CD4-positive, alpha-beta T cell treated with Interleukin-17A for 1 hour (primary cell): ENCODE data around the gene ATG7.
"Not testable (repeated sequence)": the region's sequence is repeated elsewhere in the genome, so short reads cannot be mapped to it uniquely, and the experiment has no call there.

ENCODE experiments used
- DNase-seq: peaks from one replicate; pipeline ENCODE4 v3.0.0-alpha.2; 2020

ATG7 gene

DNA sequence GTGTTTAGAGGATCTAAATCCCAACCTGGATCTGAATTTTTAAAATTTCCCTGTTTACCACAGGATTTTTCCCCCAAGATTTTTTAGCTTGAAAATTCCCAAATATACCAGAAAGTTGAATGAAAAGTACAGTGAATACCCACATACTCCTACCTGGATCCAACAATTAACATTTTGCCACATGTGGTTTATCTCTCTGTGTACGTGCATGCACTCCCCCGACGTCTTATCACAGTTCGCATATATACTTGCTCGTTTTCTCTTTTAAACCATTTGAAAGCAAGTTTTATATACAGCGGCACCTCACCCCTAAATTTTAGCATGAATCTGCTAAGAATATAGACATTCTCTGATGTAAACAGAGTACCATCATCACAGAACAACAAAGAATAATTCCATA lies 165.3 kb downstream of the ATG7 start:
- no peak for DNase-seq

DNA sequence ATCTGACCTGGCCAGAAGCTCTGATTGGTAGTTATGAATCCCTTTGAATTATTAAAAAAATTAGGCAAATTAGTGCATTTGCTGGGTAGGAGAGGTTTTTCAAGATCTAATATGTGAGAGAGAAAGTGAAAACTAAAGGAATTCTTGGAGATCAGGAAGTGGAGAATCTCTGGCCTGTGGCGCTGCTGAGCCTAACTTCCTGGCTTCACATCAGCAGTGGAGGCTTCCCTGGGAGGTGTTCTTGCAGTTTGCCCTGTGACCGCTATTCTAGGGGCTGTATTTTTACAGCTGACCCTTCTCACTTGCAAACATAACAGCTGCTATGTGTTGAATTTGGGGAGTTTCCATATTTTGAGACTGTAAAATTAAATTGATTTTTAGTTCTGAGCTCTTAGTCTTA lies 166.4 kb downstream of the ATG7 start:
- no peak for DNase-seq

DNA sequence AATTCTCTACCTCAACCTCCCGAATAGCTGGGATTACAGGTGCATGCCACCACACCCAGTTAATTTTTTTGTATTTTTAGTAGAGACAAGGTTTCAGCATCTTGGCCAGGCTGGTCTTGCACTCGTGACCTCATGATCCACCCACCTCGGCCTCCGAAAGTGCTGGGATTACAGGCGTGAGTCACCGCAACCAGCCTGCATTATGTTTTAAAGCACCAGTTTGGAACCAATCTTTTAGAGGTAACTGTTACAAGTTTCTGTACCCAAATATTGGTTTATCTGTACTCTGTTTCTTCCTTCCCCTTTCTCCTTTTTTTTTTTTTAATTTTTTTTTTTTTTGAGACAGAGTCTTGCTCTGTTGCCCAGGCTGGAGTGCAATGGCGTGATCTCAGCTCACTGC lies 169.1 kb downstream of the ATG7 start:
- not testable (repeated sequence) for DNase-seq

DNA sequence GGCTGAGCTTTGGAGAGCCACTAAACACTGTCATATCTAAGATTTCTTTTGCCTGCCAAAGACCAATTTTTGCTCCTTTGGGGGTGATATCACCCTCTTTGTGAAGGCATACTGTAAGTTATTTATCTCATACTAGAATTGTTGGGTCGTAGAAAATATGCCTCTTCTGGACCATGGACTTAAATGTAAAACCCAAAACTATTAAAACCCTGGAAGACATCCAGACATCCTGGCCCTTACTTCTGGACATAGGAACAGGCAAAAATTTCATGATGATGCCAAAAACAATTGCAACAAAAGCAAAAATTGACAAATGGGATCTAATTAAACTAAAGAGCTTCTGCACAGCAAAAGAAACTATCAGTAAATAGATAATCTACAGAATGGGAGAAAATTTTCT lies 172.2 kb downstream of the ATG7 start:
- no peak for DNase-seq

DNA sequence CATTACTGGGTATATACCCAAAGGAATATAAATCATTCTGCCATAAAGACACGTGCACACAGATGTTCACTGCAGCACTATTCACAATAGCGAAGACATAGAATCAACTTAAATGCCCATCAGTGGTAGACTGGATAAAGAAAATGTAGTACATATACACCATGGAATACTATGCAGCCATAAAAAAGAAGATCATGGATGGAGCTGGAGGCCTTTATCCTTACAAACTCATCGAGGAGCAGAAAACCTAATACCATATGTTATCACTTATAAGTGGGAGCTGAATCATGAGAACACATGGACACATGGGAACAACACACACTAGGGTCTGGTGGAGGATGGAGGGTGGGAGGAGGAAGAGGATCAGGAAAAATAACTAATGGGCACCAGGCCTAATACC lies 173.0 kb downstream of the ATG7 start:
- not testable (repeated sequence) for DNase-seq

DNA sequence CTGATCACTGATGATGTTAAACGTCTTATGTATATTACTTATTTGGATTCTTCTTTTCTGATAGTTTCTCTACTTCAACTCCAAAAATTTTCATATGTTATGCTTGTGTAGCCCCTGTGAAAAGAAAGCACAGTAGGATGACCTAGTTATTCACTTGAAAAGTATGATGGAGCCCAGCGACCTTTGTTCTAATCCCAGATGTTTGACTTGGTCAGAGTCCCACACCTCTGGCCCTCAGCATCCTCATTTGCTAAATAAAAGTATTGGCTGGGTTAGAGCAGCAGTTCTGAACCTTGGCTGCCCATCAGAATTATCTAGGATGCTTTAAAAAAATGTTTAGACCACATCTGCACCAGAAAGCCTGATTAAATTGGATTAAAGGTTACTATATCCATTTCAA lies 173.7 kb downstream of the ATG7 start:
- DNase-seq: no peak

DNA sequence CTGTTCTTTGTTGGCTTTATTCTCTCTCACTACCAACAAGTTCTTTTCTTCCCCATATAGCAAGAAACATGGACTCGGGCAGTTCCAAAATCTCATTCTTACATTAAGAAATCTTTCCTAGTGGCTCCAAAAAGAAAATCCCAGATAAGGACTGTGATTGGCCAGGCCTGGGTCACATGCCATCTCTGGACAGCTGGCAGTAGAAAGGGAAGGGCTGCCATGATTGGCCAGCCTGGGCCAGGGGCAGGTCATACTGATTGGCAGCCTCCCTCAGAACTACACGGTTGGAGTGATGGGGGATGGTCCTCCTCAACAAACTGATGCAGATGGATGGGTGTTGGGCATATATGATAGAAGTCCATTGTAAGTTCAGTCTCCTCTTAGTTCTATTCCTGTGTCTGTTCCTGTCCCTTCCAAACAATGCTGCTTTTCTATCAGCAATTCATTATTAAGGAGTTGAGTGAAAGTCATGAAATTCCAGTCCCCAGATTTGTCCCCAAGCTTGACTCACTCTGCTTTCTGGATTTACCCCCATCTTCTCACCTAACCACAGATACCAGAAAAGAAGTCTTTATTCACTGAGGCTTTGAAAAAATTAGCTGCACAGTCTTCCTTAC lies 175.5 kb downstream of the ATG7 start:
- no peak for DNase-seq

DNA sequence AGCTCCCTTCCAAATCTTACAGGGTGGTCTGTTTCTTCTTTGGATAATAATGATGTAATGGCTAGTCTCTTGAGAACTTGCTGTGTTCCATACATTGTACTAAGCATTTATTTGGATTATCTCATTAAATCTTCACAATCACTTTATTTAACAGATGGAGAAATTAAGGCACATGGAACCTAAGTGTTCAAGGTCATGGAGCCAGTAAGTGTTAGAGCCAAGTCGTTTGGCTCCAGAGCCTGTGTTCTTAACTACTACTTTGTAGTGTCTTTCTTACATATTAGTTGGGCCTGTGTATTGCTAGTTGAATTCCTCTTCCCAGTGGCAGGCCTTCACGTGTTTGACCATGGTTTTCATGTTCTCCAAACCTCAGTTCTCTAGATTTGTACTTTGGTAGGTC lies 177.8 kb downstream of the ATG7 start:
- no peak for DNase-seq

DNA sequence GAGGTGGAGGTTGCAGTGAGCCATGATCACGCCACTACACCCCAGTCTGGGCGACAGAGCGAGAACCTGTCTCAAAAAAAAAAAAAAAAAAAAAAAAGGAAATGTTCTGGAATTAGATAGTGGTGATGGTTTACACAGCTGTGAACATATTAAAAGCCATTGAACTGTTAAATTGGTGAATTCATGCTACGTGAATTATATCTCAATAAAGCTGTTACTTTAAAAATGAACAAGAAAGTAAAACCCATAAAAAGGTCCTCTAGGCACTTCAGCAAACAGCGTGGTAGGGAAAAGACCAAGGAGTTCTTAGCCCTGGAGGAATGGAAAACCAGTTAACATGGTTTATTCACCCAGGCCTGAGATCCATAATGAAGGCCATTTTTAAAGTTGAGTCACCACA lies 180.1 kb downstream of the ATG7 start:
- DNase-seq: no peak

DNA sequence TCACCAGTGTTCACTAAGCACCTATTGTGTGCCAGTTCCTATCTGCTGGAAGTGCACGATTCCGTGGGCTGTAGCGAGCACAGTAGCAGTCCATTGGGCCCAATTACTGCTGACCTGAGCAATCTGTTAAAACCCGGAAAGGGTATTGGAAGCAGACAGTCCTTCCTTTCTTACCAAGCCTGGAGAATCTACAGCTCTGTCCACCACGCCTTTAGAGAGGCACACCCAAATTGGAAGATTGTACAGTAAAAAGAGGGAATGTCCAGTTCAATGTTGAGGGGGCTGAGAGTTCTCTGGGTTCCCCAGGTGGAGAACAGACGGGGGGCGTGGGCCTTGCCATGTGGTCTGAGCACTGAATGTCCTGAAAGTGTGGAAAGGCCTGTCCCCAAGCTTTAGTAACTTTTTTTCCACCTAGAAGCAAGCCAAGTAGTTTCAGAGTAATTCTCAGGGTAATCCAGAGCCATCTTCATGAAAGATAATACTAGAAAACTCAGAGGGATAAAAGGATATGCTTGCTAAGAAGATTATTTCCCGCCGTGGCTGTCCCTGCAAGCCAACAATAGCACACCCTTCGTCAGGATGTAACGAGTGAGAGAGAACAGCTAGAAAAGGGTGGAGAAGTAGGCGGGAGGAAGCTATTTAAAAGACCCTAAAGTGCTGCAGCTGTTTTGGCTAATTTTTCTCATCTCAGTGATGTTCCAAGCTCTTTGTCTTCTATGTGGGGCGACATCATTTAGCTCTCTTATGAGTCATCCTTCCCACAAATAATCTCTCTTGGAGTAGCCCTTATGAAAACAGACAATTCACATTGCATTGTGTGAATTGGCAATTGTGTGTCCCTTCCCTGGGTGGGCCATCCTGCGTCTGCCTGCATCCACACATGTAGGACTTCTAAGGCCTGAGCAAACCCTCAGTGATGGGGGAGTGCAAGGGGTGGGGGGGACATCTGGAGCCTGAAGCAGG lies 181.0 kb downstream of the ATG7 start:
- DNase-seq: no peak

DNA sequence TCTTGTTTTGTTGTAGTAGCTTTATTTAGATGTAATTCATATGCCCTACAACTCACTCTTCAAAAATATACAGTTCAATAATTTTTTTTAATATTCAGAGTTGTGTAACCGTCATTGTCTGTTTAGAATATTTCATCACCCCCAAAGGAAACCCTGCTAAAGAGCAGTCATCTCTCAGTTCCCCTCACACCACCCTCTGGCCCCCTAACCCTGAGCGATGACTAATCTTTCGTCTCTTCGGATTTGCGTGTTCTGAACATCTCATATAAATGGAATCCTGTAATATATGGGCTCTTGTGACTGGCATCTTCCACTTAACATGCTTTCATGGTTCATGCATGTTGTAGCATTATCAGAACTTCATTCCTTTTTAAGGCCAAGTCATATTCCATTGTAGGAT lies 183.8 kb downstream of the ATG7 start:
- no peak for DNase-seq

DNA sequence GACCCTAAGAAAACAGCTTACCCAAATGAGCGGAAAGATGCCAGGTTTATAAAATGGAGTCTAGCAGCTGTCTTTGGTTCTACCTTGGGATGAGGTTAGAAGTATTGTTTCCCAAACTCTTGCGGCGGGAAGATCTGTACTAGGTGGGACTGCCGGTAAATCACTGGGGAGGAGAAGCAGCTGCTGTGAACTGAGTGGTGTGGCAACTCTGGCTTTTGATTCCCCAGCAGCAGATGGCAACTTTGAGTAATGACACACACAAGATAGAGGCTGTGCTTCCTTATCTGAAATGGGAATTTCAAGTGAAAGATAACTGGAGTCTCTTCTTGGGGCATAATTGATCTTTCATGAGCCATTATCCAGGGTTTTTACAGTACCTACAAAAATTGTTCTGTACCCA lies 184.9 kb downstream of the ATG7 start:
- DNase-seq: no peak

DNA sequence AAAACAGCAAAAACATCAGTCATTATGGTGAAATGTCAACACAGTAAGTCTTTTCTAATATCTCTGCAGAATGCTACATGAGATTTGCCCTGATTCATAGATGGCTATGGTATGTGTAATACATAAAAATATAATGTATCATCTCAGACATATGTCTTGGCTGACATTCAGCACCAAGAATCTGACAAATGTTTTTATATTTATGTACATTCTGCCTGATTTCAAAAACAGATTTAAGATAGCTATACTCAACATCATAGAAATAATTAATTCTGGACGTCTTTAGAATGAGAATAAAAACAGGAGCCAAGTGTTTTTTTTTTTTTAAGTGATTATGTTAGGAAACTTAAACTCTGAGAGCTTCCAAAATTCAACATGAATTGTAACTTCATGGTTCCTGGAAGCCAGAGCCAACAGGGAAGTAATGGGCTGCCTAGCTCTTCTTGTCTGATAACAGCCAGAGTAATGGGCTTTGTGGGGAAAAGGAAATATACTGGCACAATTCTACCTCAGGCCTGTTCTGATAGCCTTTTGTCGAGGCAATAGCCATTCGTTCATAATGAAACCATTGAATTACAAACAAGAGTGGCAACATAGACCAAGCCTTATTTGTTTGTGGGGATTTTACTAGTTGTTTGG lies 187.1 kb downstream of the ATG7 start:
- DNase-seq: no peak

DNA sequence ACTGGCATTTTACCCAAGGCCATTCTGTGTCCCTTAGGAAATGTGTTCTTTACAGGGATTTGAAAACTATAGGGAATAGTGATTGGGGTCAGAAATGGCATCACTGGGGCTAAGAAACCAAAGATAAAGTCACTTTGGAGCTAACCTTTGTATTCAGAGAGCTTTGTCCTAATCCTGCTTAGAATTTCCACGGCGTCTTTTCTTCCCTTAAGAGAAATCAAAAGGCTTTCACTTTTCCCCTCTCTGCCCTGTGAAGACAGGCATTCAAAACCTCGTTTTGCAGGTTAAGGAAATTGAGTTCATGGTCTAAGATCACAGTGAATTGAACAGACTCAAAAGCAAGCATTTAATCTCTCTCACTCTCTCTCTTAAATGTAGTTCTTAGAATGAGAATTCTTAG lies 189.0 kb downstream of the ATG7 start:
- no peak for DNase-seq

DNA sequence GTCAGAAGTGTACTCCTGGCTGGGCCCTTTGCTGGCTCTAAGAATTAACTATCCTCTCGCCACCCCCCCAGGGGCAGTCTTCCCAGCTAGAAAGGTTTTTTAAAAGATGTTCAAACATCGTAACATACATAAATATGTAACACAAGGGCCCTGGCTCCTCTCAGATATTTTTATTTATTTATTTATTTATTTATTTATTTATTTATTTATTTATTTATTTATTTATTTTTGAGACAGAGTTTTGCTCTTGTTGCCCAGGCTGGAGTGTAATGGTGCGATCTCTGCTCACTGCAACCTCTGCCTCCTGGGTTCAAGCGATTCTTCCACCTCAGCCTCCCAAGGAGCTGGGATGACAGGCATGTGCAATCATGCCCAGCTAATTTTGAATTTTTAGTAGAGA lies 190.5 kb downstream of the ATG7 start:
- DNase-seq: not testable (repeated sequence)

DNA sequence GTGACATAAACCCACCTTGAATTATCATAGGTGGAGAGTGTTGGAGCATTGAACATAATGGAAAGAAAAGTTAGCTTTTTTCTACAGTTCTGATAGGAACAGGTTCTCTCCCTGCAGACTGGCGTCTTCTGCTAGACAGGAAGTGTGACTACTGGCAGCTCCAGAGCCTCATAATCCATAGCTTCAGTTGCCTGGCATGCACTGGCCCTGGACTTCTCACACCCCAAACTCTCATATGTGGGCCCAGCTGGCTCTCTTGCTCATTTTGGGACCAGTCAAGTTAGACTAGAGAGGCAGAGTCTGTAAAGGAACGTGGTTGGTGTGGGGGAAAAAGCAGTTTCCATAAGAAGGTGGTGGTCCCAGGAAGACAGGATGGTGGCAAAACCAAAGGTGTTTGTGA lies 191.4 kb downstream of the ATG7 start:
- no peak for DNase-seq

DNA sequence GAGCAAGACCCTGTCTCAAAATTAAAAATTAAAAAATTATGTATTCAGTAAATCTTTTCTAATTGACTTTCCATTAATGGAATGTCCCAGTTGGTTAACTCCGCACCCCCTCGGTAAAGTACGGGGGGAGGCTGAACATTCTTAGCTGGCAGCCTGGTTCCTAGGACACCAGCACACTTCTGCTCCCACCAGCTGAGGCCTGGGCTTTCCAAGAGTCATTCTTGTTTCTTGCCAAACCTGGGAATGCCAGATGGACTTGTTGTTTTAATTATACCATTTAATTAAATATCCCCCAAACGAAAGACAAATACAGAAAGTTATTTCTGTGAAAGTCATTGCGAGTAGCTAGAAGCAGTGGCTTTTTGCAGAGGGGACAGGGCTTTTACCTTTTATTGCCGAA lies 192.2 kb downstream of the ATG7 start:
- DNase-seq: no peak

DNA sequence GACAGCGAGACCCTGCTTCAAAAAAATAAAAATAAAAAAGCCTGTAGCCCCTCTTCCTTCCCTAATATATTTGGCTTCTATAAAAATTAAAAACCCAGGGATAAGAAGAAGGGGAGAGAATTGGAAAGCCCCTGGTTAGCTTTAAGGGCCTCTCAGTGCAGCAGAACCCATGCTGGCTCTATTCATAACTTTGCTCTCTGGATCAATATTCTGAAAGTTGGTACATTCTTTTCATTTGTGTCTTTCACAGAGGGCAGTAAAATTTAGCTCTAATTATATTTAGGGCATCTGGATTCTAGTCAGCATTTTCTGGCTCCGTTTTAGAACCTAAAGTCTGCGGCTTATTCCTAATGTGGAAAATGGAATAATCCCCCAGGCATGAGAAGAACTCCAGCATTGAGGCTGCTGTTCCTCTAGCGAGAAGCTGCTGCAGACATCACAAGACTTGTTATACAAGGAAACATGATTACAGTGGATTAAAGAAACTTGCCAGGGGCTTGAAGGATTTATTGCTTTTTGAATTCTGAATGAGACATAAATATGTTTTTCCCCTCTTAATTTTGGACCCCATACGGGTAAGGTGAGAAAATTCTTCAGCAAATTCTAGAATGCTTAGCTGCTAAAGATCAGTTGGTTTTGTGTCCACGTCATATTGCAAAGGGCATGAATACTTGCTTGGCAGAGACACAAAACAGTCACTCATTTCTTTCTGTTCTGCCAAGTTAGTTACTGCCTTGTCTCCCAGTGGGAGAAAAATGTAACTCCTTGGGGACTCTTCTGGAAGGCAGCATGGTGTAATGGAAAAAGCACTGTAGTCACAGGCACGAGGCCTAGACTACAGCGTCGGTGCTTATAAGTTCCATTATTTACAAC lies 193.8 kb downstream of the ATG7 start:
- DNase-seq: no peak

DNA sequence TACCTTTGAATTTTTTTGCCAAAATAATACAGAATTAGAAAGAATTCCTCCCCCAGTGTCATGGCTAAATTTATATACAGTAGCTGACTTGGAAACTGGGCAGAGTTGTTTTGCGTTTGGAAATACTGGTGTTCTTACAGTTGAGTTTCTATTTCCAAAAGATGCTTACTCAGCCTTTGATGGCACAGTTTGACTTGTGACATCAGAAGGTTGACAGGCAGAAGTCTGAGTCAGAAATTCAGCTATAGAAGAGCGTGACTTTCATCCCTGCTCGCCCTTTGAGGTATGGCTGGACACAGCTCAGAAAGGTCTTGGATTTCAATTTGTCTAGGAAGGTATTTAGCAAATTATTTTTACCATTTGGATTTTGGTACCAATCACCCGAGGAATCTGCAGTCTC lies 195.7 kb downstream of the ATG7 start:
- no peak for DNase-seq

DNA sequence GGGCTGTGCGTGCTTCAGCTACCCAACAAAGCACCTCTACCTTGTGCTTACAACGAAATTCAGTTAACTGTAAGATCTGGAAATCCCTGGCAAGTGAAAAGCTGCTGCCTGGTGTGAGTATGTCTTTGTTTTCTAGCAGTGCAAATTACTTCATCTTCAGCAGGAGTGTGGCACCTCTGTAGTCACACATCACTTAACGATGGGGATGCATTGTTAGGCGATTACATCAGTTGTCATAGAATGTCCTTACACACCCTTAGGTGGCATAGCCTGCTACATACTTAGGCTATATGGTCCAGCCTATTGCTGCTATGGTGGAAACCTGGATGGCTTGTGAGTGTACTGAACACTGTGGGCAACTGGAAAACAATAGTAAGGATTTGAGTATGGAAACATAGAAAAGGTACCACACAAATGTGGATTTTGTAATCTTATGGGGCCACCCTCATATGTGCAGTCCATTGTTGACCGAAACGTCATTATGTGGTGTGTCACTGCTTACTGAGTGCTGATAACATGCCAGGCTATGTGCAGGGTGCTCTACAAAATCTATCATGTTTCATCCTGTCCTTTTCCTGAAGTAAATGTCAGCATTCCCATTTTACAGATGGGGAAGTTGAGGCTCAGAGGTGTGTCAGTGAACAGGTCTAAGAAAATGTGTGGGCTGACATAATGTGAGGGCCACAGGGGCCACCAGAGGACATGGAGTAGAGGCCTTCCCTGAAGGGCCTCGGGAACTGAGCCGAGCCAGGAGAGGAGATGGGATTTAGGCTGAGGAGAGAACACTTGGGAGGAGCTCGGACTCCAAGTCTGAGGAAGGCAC lies 198.0 kb downstream of the ATG7 start:
- DNase-seq: no peak

DNA sequence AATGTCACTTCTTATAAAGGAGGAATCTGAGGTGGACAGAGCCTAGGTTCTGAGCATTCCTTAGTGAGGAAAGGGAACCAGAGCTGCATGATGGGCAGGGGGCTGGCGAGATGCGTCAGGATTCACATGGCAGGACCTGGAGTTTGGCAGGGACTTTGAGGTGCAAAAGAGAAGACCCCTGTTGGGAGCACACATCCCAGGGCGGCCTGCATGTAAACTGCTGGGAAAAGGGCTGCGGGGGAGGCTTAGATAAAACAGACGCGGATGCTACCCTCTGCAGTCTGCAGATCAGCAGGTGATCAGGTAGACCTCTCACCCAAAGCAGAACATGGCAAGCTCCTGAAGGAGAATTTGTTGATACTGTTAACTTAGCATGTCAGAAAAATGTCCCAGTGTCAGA lies 203.1 kb downstream of the ATG7 start:
- no peak for DNase-seq

DNA sequence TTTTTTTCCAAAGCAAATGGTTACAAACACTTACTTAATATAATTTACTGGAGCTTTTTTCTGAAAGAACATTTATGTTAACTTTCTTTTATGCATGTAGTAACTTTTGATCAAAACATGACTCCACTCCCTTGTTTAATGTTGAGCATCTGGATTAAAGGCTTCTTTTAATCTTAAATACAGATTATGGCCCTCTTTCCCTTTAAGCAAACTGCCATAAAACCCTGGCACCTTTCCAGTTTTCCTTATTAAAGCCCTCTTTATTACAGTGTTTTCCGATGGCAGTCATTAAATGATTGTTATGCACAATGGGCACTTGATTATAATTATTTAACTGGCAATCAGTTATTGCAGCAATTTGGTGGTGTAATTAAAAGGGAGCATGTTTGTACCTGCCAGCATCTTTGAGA lies 204.5 kb downstream of the ATG7 start:
- DNase-seq: no peak
